GM12878 (cell line): ENCODE measurements around the gene WIPF2. TPM values are rescaled to one million over a fixed set of nuclear protein-coding genes. Genes with fewer than 3 reads are reported as not detected.

Experiments
- ATAC-seq: fragments of 200-7000 bp; cut with Tn5 transposase; 3 replicates; pipeline ENCODE4 v1.9.1; 2020; ENCODE audit warnings: mild to moderate bottlenecking, moderate library complexity
- BruUV-seq: library from RNA; stranded (reverse); fragments of 400-500 nt; replicated peaks from 2 replicates; lab custom pipeline; 2021; lab: Mats Ljungman, UMichigan
- CTCF ChIA-PET: fragments of 300-600 bp; sonication (Branson Sonifier 250); formaldehyde crosslinking; extraction: SDS; loops from one replicate; lab custom pipeline; 2021; ENCODE audit warnings: inconsistent platforms; lab: Yijun Ruan, JAX
- POLR2A ChIA-PET: fragments of 350-600 bp; formaldehyde crosslinking; extraction: SDS; loops from one replicate; lab custom pipeline; 2021; ENCODE audit warnings: inconsistent platforms; lab: Charles Lee
- RAD21 ChIA-PET: fragments of 300-600 bp; sonication (Branson Sonifier 250); formaldehyde crosslinking; loops from one replicate; lab custom pipeline; 2023; ENCODE audit warnings: antibody characterized with exemption; ENCODE audit not compliant: unreplicated experiment; lab: Charles Lee
- SMC1A ChIA-PET: fragments of 300-600 bp; sonication (Branson Sonifier 250); formaldehyde crosslinking; loops from one replicate; lab custom pipeline; 2023; ENCODE audit not compliant: unreplicated experiment, uncharacterized antibody; lab: Charles Lee
- DNase-seq: peaks from one replicate; pipeline ENCODE4 v3.0.0-alpha.2; 2011; ENCODE audit warnings: low read depth, low spot score
- FAIRE-seq: peaks from 3 replicates; lab custom pipeline; 2011; peaks lifted over from hg19 to GRCh38; lab: Jason Lieb, UNC
- H2AFZ ChIP-seq: 2 replicates; pipeline ENCODE4 v1.6.0; 2011; ENCODE audit warnings: low read depth, low read length, control low read depth; ENCODE audit not compliant: control insufficient read depth
- H3K27ac ChIP-seq: 2 replicates; pipeline ENCODE4 v1.5.1; 2011; ENCODE audit warnings: control low read depth; ENCODE audit not compliant: control insufficient read depth, insufficient read depth
- H3K27me3 ChIP-seq, 2 experiments: replicated peaks in 1 of 2; 2 replicates each; pipeline versions ENCODE4 v1.6.0 to v1.6.1; 2011; ENCODE audit warnings: low read length in 1 of 2; ENCODE audit not compliant: control insufficient read depth in 2 of 2, insufficient read depth in 2 of 2
- H3K36me3 ChIP-seq, 2 experiments: 2 replicates each; pipeline ENCODE4 v1.5.1; 2011; ENCODE audit warnings: low read length in 1 of 2; ENCODE audit not compliant: control insufficient read depth in 2 of 2, insufficient read depth in 2 of 2
- H3K4me1 ChIP-seq: 2 replicates; pipeline ENCODE4 v1.6.1; 2011; ENCODE audit warnings: mild to moderate bottlenecking, low read length, moderate library complexity, mixed read lengths; ENCODE audit not compliant: control insufficient read depth, insufficient read depth
- H3K4me2 ChIP-seq: 2 replicates; pipeline ENCODE4 v1.6.0; 2011; ENCODE audit warnings: control low read depth; ENCODE audit not compliant: control insufficient read depth, insufficient read depth
- H3K4me3 ChIP-seq: fragments of 200-600 bp; sonication (generic); 2 replicates; pipeline ENCODE4 v1.5.1; 2016
- H3K79me2 ChIP-seq: 2 replicates; pipeline ENCODE4 v1.6.0; 2011; ENCODE audit warnings: low read length; ENCODE audit not compliant: control insufficient read depth, insufficient read depth
- H3K9ac ChIP-seq: 2 replicates; pipeline ENCODE4 v1.8.0; 2011; ENCODE audit warnings: low read length, control low read depth, mixed read lengths; ENCODE audit not compliant: control insufficient read depth, insufficient read depth
- H3K9me3 ChIP-seq: replicated peaks from 3 replicates; pipeline ENCODE4 v1.5.1; 2011; ENCODE audit warnings: mild to moderate bottlenecking, low read length; ENCODE audit not compliant: control insufficient read depth, insufficient read depth
- H4K20me1 ChIP-seq: 2 replicates; pipeline ENCODE4 v1.6.0; 2011; ENCODE audit not compliant: control insufficient read depth, insufficient read depth
- BHLHE40 ChIP-seq, 2 experiments: fragments of 450-650 bp in 1 of 2; IDR thresholded peaks; 2 replicates each; pipeline ENCODE4 v1.6.1; 2011 to 2017; ENCODE audit warnings: low read depth in 2 of 2, borderline replicate concordance in 1 of 2, improper control_type of control experiment in 1 of 2, low read length in 1 of 2, mild to moderate bottlenecking in 1 of 2
- BRCA1 ChIP-seq: IDR thresholded peaks from 2 replicates; pipeline ENCODE4 v1.6.1; 2011; ENCODE audit warnings: low read depth, low read length, improper control_type of control experiment
- CTCF ChIP-seq, 3 experiments: IDR thresholded peaks in 2 of 3; conservative IDR thresholded peaks in 1 of 3; 2 replicates each; pipeline ENCODE4 v1.5.1; 2011; ENCODE audit warnings: low read depth in 3 of 3, low read length in 3 of 3, mild to moderate bottlenecking in 3 of 3, control low read depth in 2 of 3, moderate library complexity in 2 of 3, inconsistent platforms in 1 of 3, mixed read lengths in 1 of 3; ENCODE audit not compliant: control insufficient read depth in 2 of 3, insufficient read depth in 1 of 3; ENCODE audit errors: extremely low read depth in 1 of 3
- GATAD2B ChIP-seq: fragments of 450-650 bp; conservative IDR thresholded peaks from 2 replicates; pipeline ENCODE4 v1.6.1; 2017; ENCODE audit warnings: low read depth, mild to moderate bottlenecking, moderate library complexity
- KAT2A ChIP-seq: conservative IDR thresholded peaks from 2 replicates; pipeline ENCODE4 v1.6.1; 2011; ENCODE audit warnings: low read depth, low read length; ENCODE audit not compliant: control insufficient read depth
- MTA3 ChIP-seq: IDR thresholded peaks from 2 replicates; pipeline ENCODE4 v1.6.1; 2012; ENCODE audit warnings: low read length, inconsistent platforms, borderline replicate concordance
- MYB ChIP-seq: fragments of 150-350 bp; IDR thresholded peaks from 2 replicates; pipeline ENCODE4 v1.6.1; 2014; ENCODE audit warnings: mild to moderate bottlenecking, low read depth, low read length, borderline replicate concordance
- NBN ChIP-seq: fragments of 450-650 bp; IDR thresholded peaks from 2 replicates; pipeline ENCODE4 v1.6.1; 2016
- NFYA ChIP-seq: IDR thresholded peaks from 2 replicates; pipeline ENCODE4 v1.6.1; 2011; ENCODE audit warnings: low read depth, mild to moderate bottlenecking, low read length, improper control_type of control experiment, borderline replicate concordance
- NR2C2 ChIP-seq: IDR thresholded peaks from 2 replicates; pipeline ENCODE4 v1.6.1; 2011; ENCODE audit warnings: borderline replicate concordance, low read depth; ENCODE audit not compliant: control insufficient read depth, insufficient read length
- POLR2A ChIP-seq: IDR thresholded peaks from 2 replicates; pipeline ENCODE4 v1.6.1; 2011; ENCODE audit warnings: low read depth, mild to moderate bottlenecking, low read length
- RAD21 ChIP-seq: IDR thresholded peaks from 2 replicates; pipeline ENCODE4 v1.6.1; 2011; ENCODE audit warnings: mild to moderate bottlenecking, low read depth, low read length, moderate library complexity; ENCODE audit not compliant: insufficient read depth
- SMAD5 ChIP-seq: IDR thresholded peaks from 2 replicates; pipeline ENCODE4 v1.6.1; 2016; ENCODE audit warnings: antibody characterized with exemption, low read depth
- SMARCA5 ChIP-seq: fragments of 450-650 bp; IDR thresholded peaks from 2 replicates; pipeline ENCODE4 v1.6.1; 2017; ENCODE audit warnings: mild to moderate bottlenecking
- SMC3 ChIP-seq: IDR thresholded peaks from 2 replicates; pipeline ENCODE4 v1.6.1; 2011; ENCODE audit warnings: low read length, improper control_type of control experiment, borderline replicate concordance
- SPI1 ChIP-seq: IDR thresholded peaks from 2 replicates; pipeline ENCODE4 v1.6.1; 2011; ENCODE audit warnings: low read depth, mild to moderate bottlenecking, low read length, moderate library complexity, borderline replicate concordance; ENCODE audit not compliant: insufficient read depth
- SREBF2 ChIP-seq: IDR thresholded peaks from 2 replicates; pipeline ENCODE4 v1.6.1; 2012; ENCODE audit warnings: mild to moderate bottlenecking, low read length
- TBL1XR1 ChIP-seq: IDR thresholded peaks from 2 replicates; pipeline ENCODE4 v1.6.1; 2012; ENCODE audit warnings: low read depth, low read length, improper control_type of control experiment
- ZNF207 ChIP-seq: fragments of 450-650 bp; IDR thresholded peaks from 2 replicates; pipeline ENCODE4 v1.6.1; 2014; ENCODE audit warnings: antibody characterized with exemption, mild to moderate bottlenecking, borderline replicate concordance
- WGBS: methylation state at CpG from one replicate; pipeline ENCODE4 v1.1.6; 2016; ENCODE audit warnings: low lambda C conversion rate; ENCODE audit not compliant: insufficient replicate concordance, insufficient coverage; ENCODE audit errors: missing lambda C conversion rate; 5-methylcytosine and 5-hydroxymethylcytosine counted together
- in situ Hi-C: fragments of 300-500 bp; cut with MboI; formaldehyde crosslinking; loops from 9 replicates; pipeline ENCODE4 v1.14.3; 2018; ENCODE audit warnings: mixed read lengths
- intact Hi-C: fragments of 100-400 bp; cut with micrococcal nuclease; formaldehyde crosslinking; loops from one replicate; pipeline ENCODE4 v1.14.2; 2022; ENCODE audit not compliant: unreplicated experiment
- polyA plus RNA-seq, 11 experiments: library from polyadenylated mRNA; depleted of rRNA in 4 of 11; unstranded in 6 of 11; stranded (reverse) in 5 of 11; fragments of >200 nt; fragmentation: Nextera tagmentation in 4 of 11; fragmentation: Illumina TruSeq in 1 of 11; extraction: Ambion mirVana in 4 of 11; extraction: Trizol in 1 of 11; gene quantifications; 1 replicate in 1 of 11; 2 replicates in 10 of 11; pipeline versions ENCODE4 v1.2.1 to v1.2.3, GENCODE V29; 2011 to 2016; ENCODE audit warnings: inconsistent platforms in 2 of 11, missing spikeins in 2 of 11, low read depth in 1 of 11
- total RNA-seq, 4 experiments: library from RNA; depleted of rRNA in 3 of 4; stranded (reverse); fragments of >200 nt in 3 of 4; fragmentation: Illumina TruSeq in 1 of 4; extraction: Trizol in 1 of 4; gene quantifications; 2 replicates each; pipeline versions ENCODE4 v1.2.1 to v1.2.3, GENCODE V29; 2013 to 2021

The WIPF2 gene
- total and polyA plus RNA-seq, 10 of the 15 experiments (the other 5 are each of a cell fraction or from before 2014, with no cell fraction given), result 4.2 to 20.8 (median 7.1) TPM

GRCh38 chr17:40317345-40317873 is 98.3 kb downstream of the WIPF2 start:
- no peak for DNase-seq
- no peak for FAIRE-seq
- BruUV-seq, result no TSS peak
- Histone ChIP-seq H3K9ac (peak overlapping the region; percentile 91), H3K27me3 (no peaks in the 10 kb centered on the region), H2AFZ (peak overlapping the region; percentile 84), H3K4me2 (peak overlapping the region; percentile 100), H3K4me3 (peak overlapping the region; percentile 91), H3K36me3 (no peaks in the 10 kb centered on the region; a peak in 1 of 4 replicates), H3K79me2 (peaks cover 46% of the 10 kb centered on the region), H3K4me1 (peaks cover 49% of the 10 kb centered on the region), H3K9me3 (no peaks in the 10 kb centered on the region), H4K20me1 (no peaks in the 10 kb centered on the region), H3K27ac (peak overlapping the region; percentile 96)
- intact Hi-C loops (loop anchor here (10.0 kb wide), 1 partner anchor 97 kb away; the partner anchor contains the start of gene TOP2A), in situ Hi-C loops (no loop called here)
- 0% methylated on average over 6 of the region's 6 CpGs for WGBS
- CTCF ChIA-PET, result interaction anchor here (0.7 to 8.4 kb wide), 16 partner anchors 8 to 219 kb away, joined by 3 to 90 read pairs (median 4); partner anchors contain the start of genes CDC6, RARA and TOP2A
- TF ChIP-seq MYB (no peak), TBL1XR1 (no peak), SMAD5 (no peak), CTCF (IDR thresholded peaks at IDR 0.05 in 2 of 3, conservative IDR thresholded peaks at IDR 0.05 in 1 of 3; ENCODE audit: control insufficient read depth in 2 of 3, extremely low read depth in 1 of 3, insufficient read depth in 1 of 3, low read depth in 3 of 3, low read length in 3 of 3) (peak; percentile 53 to 79 (median 76)), SMC3 (peak; percentile 15; the same call in 1 of the 2 replicates), BRCA1 (no peak), NBN (no peak), POLR2A (no peak), GATAD2B (no peak), RAD21 (peak; percentile 44; the same call in 1 of the 2 replicates), NR2C2 (no peak), KAT2A (no peak), NFYA (no peak), ZNF207 (no peak), BHLHE40 (IDR thresholded peaks at IDR 0.05; ENCODE audit: borderline replicate concordance in 1 of 2, low read depth in 2 of 2, low read length in 1 of 2) (no peak), SMARCA5 (peak; percentile 58; the same call in 1 of the 2 replicates), SPI1 (0 out of 2 replicates have a peak, but pooled peaks have one; percentile 40), MTA3 (no peak), SREBF2 (no peak)
- ATAC-seq, result peak; percentile 28
- POLR2A ChIA-PET, result interaction anchor here (0.7 to 1.3 kb wide), 7 partner anchors 9 to 216 kb away, joined by 3 to 18 read pairs (median 3); partner anchors contain the start of genes CDC6 and RARA
- SMC1A ChIA-PET, result interaction anchor here (0.8 to 1.8 kb wide), 4 partner anchors 8 to 38 kb away, joined by 3 to 20 read pairs (median 5); partner anchors contain the start of gene RARA
- RAD21 ChIA-PET, result interaction anchor here (0.6 to 12.6 kb wide), 8 partner anchors 8 to 94 kb away, joined by 3 to 156 read pairs (median 4); partner anchors contain the start of genes CDC6 and RARA
